Caco-2 (cell line): ENCODE measurements around the gene DEK. TPM values are rescaled to one million over a fixed set of nuclear protein-coding genes. Genes with fewer than 3 reads are reported as not detected.

Source experiments
- BruUV-seq: library from RNA; stranded (reverse); fragments of 400-500 nt; replicated peaks from 2 replicates; lab custom pipeline; 2021; lab: Mats Ljungman, UMichigan
- CTCF ChIA-PET: fragments of 300-600 bp; sonication (Branson Sonifier 250); formaldehyde crosslinking; loops from one replicate; lab custom pipeline; 2022; ENCODE audit warnings: antibody characterized with exemption; lab: Charles Lee
- POLR2A ChIA-PET: fragments of 300-600 bp; sonication (Branson Sonifier 250); formaldehyde crosslinking; loops from one replicate; lab custom pipeline; 2022; ENCODE audit warnings: antibody characterized with exemption; lab: Charles Lee
- DNase-seq, 2 experiments: peaks; one replicate each; pipeline versions ENCODE4 v3.0.0 to v3.0.0-alpha.2; 2020 to 2022
- H3K27me3 ChIP-seq: replicated peaks from 2 replicates; pipeline ENCODE4 v1.6.0; 2011; ENCODE audit warnings: low read length; ENCODE audit not compliant: control insufficient read depth, insufficient read depth
- H3K36me3 ChIP-seq: 2 replicates; pipeline ENCODE4 v1.5.1; 2011; ENCODE audit warnings: low read length; ENCODE audit not compliant: control insufficient read depth, insufficient read depth
- H3K4me1 ChIP-seq: fragments of 250-450 bp; sonication (Bioruptor Pico); 2 replicates; pipeline ENCODE4 v1.5.1; 2020; ENCODE audit warnings: mild to moderate bottlenecking
- H3K4me3 ChIP-seq: 2 replicates; pipeline ENCODE4 v1.5.1; 2011; ENCODE audit warnings: low read depth, mild to moderate bottlenecking, control low read depth, low read length
- H3K9me3 ChIP-seq: fragments of 250-450 bp; sonication (Bioruptor Pico); 2 replicates; pipeline ENCODE4 v1.5.1; 2020; ENCODE audit warnings: mild to moderate bottlenecking, moderate library complexity
- H3K27ac Mint-ChIP-seq: one replicate; pipeline ENCODE4 v1.8.0; 2022; ENCODE audit warnings: mixed read lengths; ENCODE audit not compliant: unreplicated experiment
- H3K27me3 Mint-ChIP-seq: one replicate; pipeline ENCODE4 v1.8.0; 2022; ENCODE audit warnings: mixed read lengths; ENCODE audit not compliant: insufficient read depth, unreplicated experiment
- H3K36me3 Mint-ChIP-seq: one replicate; pipeline ENCODE4 v1.8.0; 2022; ENCODE audit warnings: mild to moderate bottlenecking, mixed read lengths; ENCODE audit not compliant: insufficient read depth, unreplicated experiment
- H3K4me1 Mint-ChIP-seq: one replicate; pipeline ENCODE4 v1.8.0; 2022; ENCODE audit warnings: low read depth, mixed read lengths; ENCODE audit not compliant: unreplicated experiment
- H3K4me3 Mint-ChIP-seq: one replicate; pipeline ENCODE4 v1.8.0; 2022; ENCODE audit warnings: mild to moderate bottlenecking, moderate library complexity, mixed read lengths; ENCODE audit not compliant: unreplicated experiment
- H3K9me3 Mint-ChIP-seq: one replicate; pipeline ENCODE4 v1.8.0; 2022; ENCODE audit warnings: mixed read lengths; ENCODE audit not compliant: unreplicated experiment
- CTCF ChIP-seq, 2 experiments: fragments of 200-600 bp in 1 of 2; IDR thresholded peaks; 1 replicate in 1 of 2; 2 replicates in 1 of 2; pipeline versions ENCODE4 v1.5.1 to v1.8.0; 2011 to 2022; ENCODE audit warnings: antibody characterized with exemption in 1 of 2, control low read depth in 1 of 2, inconsistent platforms in 1 of 2, low read depth in 1 of 2, low read length in 1 of 2, mild to moderate bottlenecking in 1 of 2, moderate library complexity in 1 of 2; ENCODE audit not compliant: insufficient read depth in 1 of 2, severe bottlenecking in 1 of 2, unreplicated experiment in 1 of 2
- intact Hi-C: fragments of 100-400 bp; cut with micrococcal nuclease; formaldehyde crosslinking; loops from one replicate; pipeline ENCODE4 v1.10.0; 2022; ENCODE audit not compliant: unreplicated experiment
- total RNA-seq: library from RNA; stranded (reverse); gene quantifications from 2 replicates; pipeline ENCODE4 v1.2.3, GENCODE V29; 2022

The DEK gene
- total RNA-seq, 1 experiment from 2014 or later, result 170 TPM

- ChIA-PET POLR2A (no interaction called here), CTCF (no interaction called here)
- H3K9me3 ChIP-seq, result no peaks in the 10 kb centered on the region
- H3K9me3 Mint-ChIP-seq, result no peaks in the 10 kb centered on the region
- no peak for DNase-seq
- no peak overlapping the region for H3K4me3 Mint-ChIP-seq
- no TSS peak for BruUV-seq
- intact Hi-C loops, result no loop called here
- no peak for TF ChIP-seq CTCF (IDR thresholded peaks at IDR 0.05; ENCODE audit: insufficient read depth in 1 of 2, low read depth in 1 of 2, low read length in 1 of 2, severe bottlenecking in 1 of 2, unreplicated experiment in 1 of 2)
- H3K27me3 ChIP-seq, result 0 out of 2 replicates have a peak, but pooled peaks cover 1% of the 10 kb centered on the region
- H3K4me1 Mint-ChIP-seq, result no peaks in the 10 kb centered on the region
- H3K4me1 ChIP-seq, result no peaks in the 10 kb centered on the region
- peaks cover 15% of the 10 kb centered on the region for H3K27me3 Mint-ChIP-seq
- H3K36me3 Mint-ChIP-seq, result no peaks in the 10 kb centered on the region
- no peaks in the 10 kb centered on the region for H3K36me3 ChIP-seq
- H3K4me3 ChIP-seq, result no peak overlapping the region
- H3K27ac Mint-ChIP-seq, result no peak overlapping the region
These were observed 19.9 kb upstream of the DEK start for GRCh38 chr6:18284261-18284660.

- no peaks in the 10 kb centered on the region for H3K36me3 ChIP-seq
- no peak for TF ChIP-seq CTCF (IDR thresholded peaks at IDR 0.05; ENCODE audit: insufficient read depth in 1 of 2, low read depth in 1 of 2, low read length in 1 of 2, severe bottlenecking in 1 of 2, unreplicated experiment in 1 of 2)
- Mint-ChIP-seq H3K4me3 (no peak overlapping the region), H3K27me3 (peaks cover 18% of the 10 kb centered on the region), H3K9me3 (no peaks in the 10 kb centered on the region), H3K4me1 (peaks cover 6% of the 10 kb centered on the region), H3K27ac (no peak overlapping the region), H3K36me3 (no peaks in the 10 kb centered on the region)
- H3K4me1 ChIP-seq, result no peaks in the 10 kb centered on the region
- no TSS peak for BruUV-seq
- no peak overlapping the region for H3K4me3 ChIP-seq
- DNase-seq, result no peak
- intact Hi-C loops, result no loop called here
- H3K9me3 ChIP-seq, result no peaks in the 10 kb centered on the region
- ChIA-PET CTCF (no interaction called here), POLR2A (no interaction called here)
- H3K27me3 ChIP-seq, result peaks cover 1% of the 10 kb centered on the region; the same call in 1 of the 2 replicates
These were observed 17.2 kb upstream of the DEK start for GRCh38 chr6:18281564-18281963.

GRCh38 chr6:18280084-18280483 is 15.8 kb upstream of the DEK start:
- H3K9me3 Mint-ChIP-seq, result no peaks in the 10 kb centered on the region
- no peaks in the 10 kb centered on the region for H3K36me3 Mint-ChIP-seq
- no peak for DNase-seq
- POLR2A ChIA-PET, result no interaction called here
- no peaks in the 10 kb centered on the region for H3K9me3 ChIP-seq
- peaks cover 26% of the 10 kb centered on the region for H3K27me3 Mint-ChIP-seq
- no peak overlapping the region for H3K4me3 Mint-ChIP-seq
- intact Hi-C loops, result no loop called here
- H3K27me3 ChIP-seq, result peaks cover 1% of the 10 kb centered on the region; the same call in 1 of the 2 replicates
- no peak overlapping the region for H3K4me3 ChIP-seq
- CTCF ChIA-PET, result no interaction called here
- H3K4me1 ChIP-seq, result no peaks in the 10 kb centered on the region
- peaks cover 6% of the 10 kb centered on the region for H3K4me1 Mint-ChIP-seq
- H3K36me3 ChIP-seq, result no peaks in the 10 kb centered on the region
- no peak overlapping the region for H3K27ac Mint-ChIP-seq
- no peak for TF ChIP-seq CTCF (IDR thresholded peaks at IDR 0.05; ENCODE audit: insufficient read depth in 1 of 2, low read depth in 1 of 2, low read length in 1 of 2, severe bottlenecking in 1 of 2, unreplicated experiment in 1 of 2)
- BruUV-seq, result no TSS peak
